COLO668 (cell line): ENCODE measurements around the gene IQSEC3.

Source experiments
- DNase-seq: peaks from one replicate; lab custom pipeline; 2025; ENCODE audit not compliant: unreplicated experiment; lab: John Stamatoyannopoulos, UW

IQSEC3 gene

GRCh38 chr12:138171-138897 lies 71.8 kb downstream of the IQSEC3 start:
- no peak for DNase-seq

- DNase-seq: no peak
Observed at GRCh38 chr12:138898-139534, 72.4 kb downstream of the IQSEC3 start.

GRCh38 chr12:139585-139984 lies 73.0 kb downstream of the IQSEC3 start:
- no peak for DNase-seq

- DNase-seq: no peak
Observed at GRCh38 chr12:140162-140561, 73.6 kb downstream of the IQSEC3 start.

GRCh38 chr12:143964-144649 lies 77.5 kb downstream of the IQSEC3 start:
- DNase-seq: peak; percentile 58

- no peak for DNase-seq
Observed at GRCh38 chr12:144650-145284, 78.2 kb downstream of the IQSEC3 start.

GRCh38 chr12:145369-145960 lies 78.9 kb downstream of the IQSEC3 start:
- DNase-seq: no peak

GRCh38 chr12:147242-147641 lies 80.7 kb downstream of the IQSEC3 start:
- DNase-seq: no peak

GRCh38 chr12:148676-149416 lies 82.3 kb downstream of the IQSEC3 start:
- DNase-seq: no peak

GRCh38 chr12:151579-151978 lies 85.0 kb downstream of the IQSEC3 start:
- no peak for DNase-seq

GRCh38 chr12:152440-152839 lies 85.9 kb downstream of the IQSEC3 start:
- DNase-seq: no peak

- peak; percentile 80 for DNase-seq
Observed at GRCh38 chr12:153080-153746, 86.6 kb downstream of the IQSEC3 start.

GRCh38 chr12:154058-154457 lies 87.5 kb downstream of the IQSEC3 start:
- no peak for DNase-seq

GRCh38 chr12:155006-155405 lies 88.4 kb downstream of the IQSEC3 start:
- no peak for DNase-seq

- DNase-seq: no peak
Observed at GRCh38 chr12:155646-156045, 89.1 kb downstream of the IQSEC3 start.

- no peak for DNase-seq
Observed at GRCh38 chr12:156945-157344, 90.4 kb downstream of the IQSEC3 start.

GRCh38 chr12:157644-158043 lies 91.1 kb downstream of the IQSEC3 start:
- DNase-seq: no peak

GRCh38 chr12:159156-159782 lies 92.7 kb downstream of the IQSEC3 start:
- no peak for DNase-seq

GRCh38 chr12:160858-161257 lies 94.3 kb downstream of the IQSEC3 start:
- no peak for DNase-seq

- no peak for DNase-seq
Observed at GRCh38 chr12:161823-162222, 95.3 kb downstream of the IQSEC3 start.
